Neural cell (in vitro differentiated cells): ENCODE measurements around the gene ADGRE3. TPM values are rescaled to one million over a fixed set of nuclear protein-coding genes. Genes with fewer than 3 reads are reported as not detected.

ENCODE experiments used
- H2AFZ ChIP-seq: fragments of 200-600, 300-800 bp; sonication (generic), shearing (Covaris generic); 2 replicates; pipeline ENCODE4 v1.6.0; 2014; ENCODE audit warnings: low read depth, mild to moderate bottlenecking, antibody characterized with exemption, low read length, moderate library complexity
- H3F3A ChIP-seq: fragments of 200-600 bp; shearing (Covaris generic); 2 replicates; pipeline ENCODE4 v1.6.1; 2016; ENCODE audit warnings: mild to moderate bottlenecking, moderate library complexity, mixed read lengths, antibody characterized with exemption, low read length; ENCODE audit not compliant: insufficient read depth, poor library complexity, severe bottlenecking
- H3K27ac ChIP-seq: fragments of 200-600, 300-800 bp; sonication (generic), shearing (Covaris generic); 2 replicates; pipeline ENCODE4 v1.5.1; 2014; ENCODE audit warnings: mild to moderate bottlenecking, low read length, moderate library complexity
- H3K27me3 ChIP-seq: fragments of 300-800, 200-600 bp; sonication (generic), shearing (Covaris generic); 2 replicates; pipeline ENCODE4 v1.6.0; 2014; ENCODE audit warnings: mild to moderate bottlenecking, low read depth, low read length, moderate library complexity; ENCODE audit not compliant: insufficient read depth
- H3K36me3 ChIP-seq: fragments of 300-800, 200-600 bp; sonication (generic), shearing (Covaris generic); 2 replicates; pipeline ENCODE4 v1.5.1; 2014; ENCODE audit warnings: mild to moderate bottlenecking, antibody characterized with exemption, low read length, moderate library complexity; ENCODE audit not compliant: insufficient read depth
- H3K4me2 ChIP-seq: fragments of 300-800, 200-600 bp; sonication (generic), shearing (Covaris generic); 2 replicates; pipeline ENCODE4 v1.6.0; 2014; ENCODE audit warnings: mild to moderate bottlenecking, low read length
- H3K4me3 ChIP-seq: fragments of 300-800, 200-600 bp; sonication (generic), shearing (Covaris generic); 2 replicates; pipeline ENCODE4 v1.5.1; 2014; ENCODE audit warnings: mild to moderate bottlenecking, low read length, moderate library complexity
- H3K79me2 ChIP-seq: fragments of 200-600 bp; shearing (Covaris generic); replicated peaks from 2 replicates; pipeline ENCODE4 v1.6.0; 2014; ENCODE audit warnings: mild to moderate bottlenecking, low read length, moderate library complexity; ENCODE audit not compliant: insufficient read depth
- H3K9ac ChIP-seq: fragments of 300-800, 200-600 bp; sonication (generic), shearing (Covaris generic); 2 replicates; pipeline ENCODE4 v1.6.1; 2016; ENCODE audit warnings: mild to moderate bottlenecking, low read length, mixed read lengths
- H3K9me2 ChIP-seq: fragments of 200-600 bp; shearing (Covaris generic); 2 replicates; pipeline ENCODE4 v1.6.1; 2016; ENCODE audit warnings: mild to moderate bottlenecking, low read length, mixed read lengths; ENCODE audit not compliant: insufficient read depth
- H3K9me3 ChIP-seq: fragments of 200-600, 300-800 bp; sonication (generic), shearing (Covaris generic); 2 replicates; pipeline ENCODE4 v1.6.1; 2016; ENCODE audit warnings: mild to moderate bottlenecking, mixed run types, low read length, moderate library complexity, mixed read lengths
- H4K20me1 ChIP-seq: fragments of 200-600 bp; shearing (Covaris generic); 2 replicates; pipeline ENCODE4 v1.6.1; 2016; ENCODE audit warnings: mild to moderate bottlenecking, mixed run types; ENCODE audit not compliant: insufficient read depth
- CTCF ChIP-seq: fragments of 450-650 bp; IDR thresholded peaks from 2 replicates; pipeline ENCODE4 v1.5.1; 2014; ENCODE audit warnings: antibody characterized with exemption, mild to moderate bottlenecking, moderate library complexity; ENCODE audit not compliant: poor library complexity, severe bottlenecking
- EP300 ChIP-seq: fragments of 450-650 bp; conservative IDR thresholded peaks from 2 replicates; pipeline ENCODE4 v1.6.1; 2014; ENCODE audit warnings: antibody characterized with exemption, mild to moderate bottlenecking, moderate library complexity; ENCODE audit not compliant: poor library complexity, severe bottlenecking
- EZH2 ChIP-seq: fragments of 200-600, 300-800 bp; shearing (Covaris generic), sonication (generic); IDR thresholded peaks from 2 replicates; pipeline ENCODE4 v1.6.1; 2014; ENCODE audit warnings: antibody characterized with exemption, low read length, borderline replicate concordance, mild to moderate bottlenecking; ENCODE audit not compliant: insufficient read depth, poor library complexity, severe bottlenecking
- MXI1 ChIP-seq: fragments of 450-650 bp; conservative IDR thresholded peaks from 2 replicates; pipeline ENCODE4 v1.6.1; 2014; ENCODE audit warnings: antibody characterized with exemption, mild to moderate bottlenecking; ENCODE audit not compliant: poor library complexity, severe bottlenecking
- POLR2AphosphoS5 ChIP-seq: IDR thresholded peaks from 2 replicates; pipeline ENCODE4 v1.6.1; 2012
- RAD21 ChIP-seq: fragments of 450-650 bp; conservative IDR thresholded peaks from 2 replicates; pipeline ENCODE4 v1.6.1; 2014; ENCODE audit warnings: antibody characterized with exemption, mild to moderate bottlenecking, moderate library complexity
- REST ChIP-seq: IDR thresholded peaks from 2 replicates; pipeline ENCODE4 v1.6.1; 2012; ENCODE audit warnings: borderline replicate concordance
- SMC3 ChIP-seq: fragments of 450-650 bp; conservative IDR thresholded peaks from 2 replicates; pipeline ENCODE4 v1.6.1; 2014; ENCODE audit warnings: antibody characterized with exemption, mild to moderate bottlenecking, moderate library complexity; ENCODE audit not compliant: poor library complexity
- TAF1 ChIP-seq: IDR thresholded peaks from 2 replicates; pipeline ENCODE4 v1.6.1; 2012; ENCODE audit warnings: low read depth
- polyA plus RNA-seq: library from polyadenylated mRNA; depleted of rRNA; stranded (reverse); fragments of >200 nt; gene quantifications from 2 replicates; pipeline ENCODE4 v1.2.3, GENCODE V29; 2014

Gene ADGRE3
- polyA plus RNA-seq, 1 donor from 2014 or later: not detected

- H4K20me1 ChIP-seq: no peaks in the 10 kb centered on the region
- no peak overlapping the region for H2AFZ ChIP-seq
- no peak overlapping the region for H3K27ac ChIP-seq
- TF ChIP-seq SMC3 (no peak), EZH2 (no peak), RAD21 (no peak), TAF1 (no peak)
- H3K36me3 ChIP-seq: no peaks in the 10 kb centered on the region
- no peak overlapping the region for H3K4me3 ChIP-seq
- H3K79me2 ChIP-seq: peaks cover 15% of the 10 kb centered on the region
- H3K4me2 ChIP-seq: no peak overlapping the region
- H3K27me3 ChIP-seq: no peaks in the 10 kb centered on the region
- no peaks in the 10 kb centered on the region for H3K9me2 ChIP-seq
- H3K9ac ChIP-seq: no peak overlapping the region
- H3K9me3 ChIP-seq: no peaks in the 10 kb centered on the region
- no peaks in the 10 kb centered on the region for H3F3A ChIP-seq
Observed at GRCh38 chr19:14575428-14575980, 99.1 kb downstream of the ADGRE3 start.

- no peaks in the 10 kb centered on the region for H3K9me3 ChIP-seq
- H3K4me3 ChIP-seq: peak within 1 kb of the TSS; percentile 73
- peak within 1 kb of the TSS; percentile 65 for H3K27ac ChIP-seq
- H3K9me2 ChIP-seq: no peaks in the 10 kb centered on the region
- peak within 1 kb of the TSS; percentile 82 for H3K9ac ChIP-seq
- H4K20me1 ChIP-seq: no peaks in the 10 kb centered on the region
- H3K79me2 ChIP-seq: peaks cover 15% of the 10 kb centered on the region
- H3K36me3 ChIP-seq: no peaks in the 10 kb centered on the region
- TF ChIP-seq RAD21 (peak; percentile 50), TAF1 (no peak), EP300 (peak; percentile 70), REST (peak; percentile 83), CTCF (peak; percentile 95), SMC3 (peak; percentile 61), POLR2AphosphoS5 (peak; percentile 98), MXI1 (peak; percentile 87), EZH2 (no peak)
- H3K27me3 ChIP-seq: no peaks in the 10 kb centered on the region
- peak within 1 kb of the TSS; percentile 67 for H3K4me2 ChIP-seq
- H2AFZ ChIP-seq: peak within 1 kb of the TSS; percentile 98
- no peaks in the 10 kb centered on the region for H3F3A ChIP-seq
Observed at GRCh38 chr19:14571695-14572490, 102.8 kb downstream of the ADGRE3 start, which contains the start of gene NDUFB7. Gene NDUFB7, minus strand, starts transcription at chr19:14572066. Its CDS starts 66 bp downstream, at chr19:14572000.
